ENCODE data around the gene ETF1.
"Not testable (repeated sequence)": the region's sequence is repeated elsewhere in the genome, so short reads cannot be mapped to it uniquely, and the experiment has no call there.

Gene ETF1

GRCh38 chr5:138523406-138523805, 19.6 kb downstream of the ETF1 start:
- DNase-seq (ENCODE audit: low spot score in 2 of 2) (no peak), ATAC-seq (no peak)
- Mint-ChIP-seq H3K9me3 (no peaks in the 10 kb centered on the region), H3K4me3 (no peak overlapping the region), H3K27ac (peak overlapping the region; percentile 24), H3K36me3 (peaks cover 71% of the 10 kb centered on the region), H3K4me1 (peaks cover 25% of the 10 kb centered on the region)

GRCh38 chr5:138520971-138521370, 22.1 kb downstream of the ETF1 start:
- Mint-ChIP-seq H3K36me3 (peaks cover 78% of the 10 kb centered on the region), H3K4me3 (no peak overlapping the region)

GRCh38 chr5:138517437-138517836, 25.6 kb downstream of the ETF1 start:
- DNase-seq (ENCODE audit: low spot score in 2 of 2) (no peak), ATAC-seq (no peak)
- H3K27ac Mint-ChIP-seq: no peak overlapping the region
- no peaks in the 10 kb centered on the region for H3K9me3 Mint-ChIP-seq
- peaks cover 83% of the 10 kb centered on the region for H3K36me3 Mint-ChIP-seq
- H3K4me3 Mint-ChIP-seq: no peak overlapping the region
- H3K4me1 Mint-ChIP-seq: peaks cover 18% of the 10 kb centered on the region

More at GRCh38 chr5:138520971-138521370, 22.1 kb downstream of the ETF1 start:
- Mint-ChIP-seq H3K9me3 (no peaks in the 10 kb centered on the region), H3K27ac (peak overlapping the region; percentile 85), H3K4me1 (peaks cover 25% of the 10 kb centered on the region)
- no peak for ATAC-seq
- DNase-seq (ENCODE audit: low spot score in 2 of 2): no peak

- H3K9me3 Mint-ChIP-seq: no peaks in the 10 kb centered on the region
- no peak overlapping the region for H3K4me3 Mint-ChIP-seq
- H3K27ac Mint-ChIP-seq: peak overlapping the region; percentile 52
- H3K4me1 Mint-ChIP-seq: peaks cover 14% of the 10 kb centered on the region
- H3K36me3 Mint-ChIP-seq: peaks cover 92% of the 10 kb centered on the region
- DNase-seq (ENCODE audit: low spot score in 2 of 2) (no peak), ATAC-seq (no peak)
These were observed 27.3 kb downstream of the ETF1 start for GRCh38 chr5:138515556-138516245.

- Mint-ChIP-seq H3K36me3 (peaks cover 100% of the 10 kb centered on the region), H3K4me1 (peaks cover 5% of the 10 kb centered on the region), H3K4me3 (no peak overlapping the region), H3K27ac (no peak overlapping the region), H3K9me3 (no peaks in the 10 kb centered on the region)
- ATAC-seq (no peak), DNase-seq (ENCODE audit: low spot score in 2 of 2) (no peak)
These were observed 29.0 kb downstream of the ETF1 start for GRCh38 chr5:138514021-138514420.

GRCh38 chr5:138508958-138509357, 34.1 kb downstream of the ETF1 start:
- H3K9me3 Mint-ChIP-seq: no peaks in the 10 kb centered on the region
- no peak for ATAC-seq
- H3K4me3 Mint-ChIP-seq: no peak overlapping the region
- H3K4me1 Mint-ChIP-seq: no peaks in the 10 kb centered on the region
- peak overlapping the region; percentile 5 for H3K27ac Mint-ChIP-seq
- DNase-seq (ENCODE audit: low spot score in 2 of 2): no peak
- peaks cover 75% of the 10 kb centered on the region for H3K36me3 Mint-ChIP-seq

- not testable (repeated sequence) for H3K27ac Mint-ChIP-seq; DNase-seq (ENCODE audit: low spot score in 2 of 2); H3K4me3 Mint-ChIP-seq; H3K4me1 Mint-ChIP-seq; ATAC-seq; H3K9me3 Mint-ChIP-seq
- H3K36me3 Mint-ChIP-seq: peaks cover 60% of the 10 kb centered on the region
These were observed 35.6 kb downstream of the ETF1 start for GRCh38 chr5:138507485-138507884.

GRCh38 chr5:138506370-138507306, 36.4 kb downstream of the ETF1 start:
- H3K4me3 Mint-ChIP-seq: no peak overlapping the region
- H3K4me1 Mint-ChIP-seq: no peaks in the 10 kb centered on the region
- DNase-seq (ENCODE audit: low spot score in 2 of 2) (no peak), ATAC-seq (no peak)
- H3K27ac Mint-ChIP-seq: no peak overlapping the region
- H3K36me3 Mint-ChIP-seq: peaks cover 58% of the 10 kb centered on the region
- no peaks in the 10 kb centered on the region for H3K9me3 Mint-ChIP-seq

- Mint-ChIP-seq H3K9me3 (no peaks in the 10 kb centered on the region), H3K36me3 (peaks cover 46% of the 10 kb centered on the region), H3K27ac (peak overlapping the region; percentile 65), H3K4me1 (no peaks in the 10 kb centered on the region), H3K4me3 (no peak overlapping the region)
- ATAC-seq: no peak
- no peak for DNase-seq (ENCODE audit: low spot score in 2 of 2)
These were observed 38.2 kb downstream of the ETF1 start for GRCh38 chr5:138504799-138505198.

- H3K36me3 Mint-ChIP-seq: peaks cover 40% of the 10 kb centered on the region
- H3K4me1 Mint-ChIP-seq: no peaks in the 10 kb centered on the region
- H3K27ac Mint-ChIP-seq: peak overlapping the region; percentile 19
- no peak overlapping the region for H3K4me3 Mint-ChIP-seq
- peak; percentile 71 for ATAC-seq
- no peaks in the 10 kb centered on the region for H3K9me3 Mint-ChIP-seq
- no peak for DNase-seq (ENCODE audit: low spot score in 2 of 2)
These were observed 39.4 kb downstream of the ETF1 start for GRCh38 chr5:138503487-138504270.

- H3K4me1 Mint-ChIP-seq: no peaks in the 10 kb centered on the region
- no peak for ATAC-seq
- no peak overlapping the region for H3K4me3 Mint-ChIP-seq
- no peak for DNase-seq (ENCODE audit: low spot score in 2 of 2)
- peak overlapping the region; percentile 53 for H3K27ac Mint-ChIP-seq
- no peaks in the 10 kb centered on the region for H3K9me3 Mint-ChIP-seq
- peaks cover 29% of the 10 kb centered on the region for H3K36me3 Mint-ChIP-seq
These were observed 40.5 kb downstream of the ETF1 start for GRCh38 chr5:138502521-138502920.

GRCh38 chr5:138502121-138502520, 40.9 kb downstream of the ETF1 start:
- Mint-ChIP-seq H3K27ac (peak overlapping the region; percentile 53), H3K4me3 (no peak overlapping the region), H3K36me3 (peaks cover 25% of the 10 kb centered on the region), H3K9me3 (no peaks in the 10 kb centered on the region), H3K4me1 (no peaks in the 10 kb centered on the region)
- DNase-seq (ENCODE audit: low spot score in 2 of 2) (no peak), ATAC-seq (no peak)

GRCh38 chr5:138498376-138498775, 44.7 kb downstream of the ETF1 start:
- Mint-ChIP-seq H3K27ac (no peak overlapping the region), H3K4me3 (no peak overlapping the region), H3K9me3 (no peaks in the 10 kb centered on the region), H3K36me3 (peaks cover 18% of the 10 kb centered on the region), H3K4me1 (no peaks in the 10 kb centered on the region)
- DNase-seq (ENCODE audit: low spot score in 2 of 2) (no peak), ATAC-seq (no peak)

- Mint-ChIP-seq H3K9me3 (no peaks in the 10 kb centered on the region), H3K4me1 (peaks cover 17% of the 10 kb centered on the region), H3K36me3 (peaks cover 12% of the 10 kb centered on the region), H3K27ac (no peak overlapping the region), H3K4me3 (no peak overlapping the region)
- DNase-seq (ENCODE audit: low spot score in 2 of 2) (no peak), ATAC-seq (no peak)
These were observed 47.7 kb downstream of the ETF1 start for GRCh38 chr5:138495351-138495750.

- Mint-ChIP-seq H3K4me3 (peak overlapping the region; percentile 80), H3K4me1 (peaks cover 17% of the 10 kb centered on the region), H3K27ac (peak overlapping the region; percentile 69), H3K36me3 (peaks cover 6% of the 10 kb centered on the region), H3K9me3 (no peaks in the 10 kb centered on the region)
- ATAC-seq (no peak), DNase-seq (ENCODE audit: low spot score in 2 of 2) (no peak)
These were observed 50.4 kb downstream of the ETF1 start for GRCh38 chr5:138492560-138493045.
